GM19238 (cell line): ENCODE results near the gene DENND6A.

Source experiments
- DNase-seq: peaks from one replicate; pipeline ENCODE4 v3.0.0; 2011; ENCODE audit warnings: low spot score; ENCODE audit not compliant: insufficient read length

Gene DENND6A

DNA sequence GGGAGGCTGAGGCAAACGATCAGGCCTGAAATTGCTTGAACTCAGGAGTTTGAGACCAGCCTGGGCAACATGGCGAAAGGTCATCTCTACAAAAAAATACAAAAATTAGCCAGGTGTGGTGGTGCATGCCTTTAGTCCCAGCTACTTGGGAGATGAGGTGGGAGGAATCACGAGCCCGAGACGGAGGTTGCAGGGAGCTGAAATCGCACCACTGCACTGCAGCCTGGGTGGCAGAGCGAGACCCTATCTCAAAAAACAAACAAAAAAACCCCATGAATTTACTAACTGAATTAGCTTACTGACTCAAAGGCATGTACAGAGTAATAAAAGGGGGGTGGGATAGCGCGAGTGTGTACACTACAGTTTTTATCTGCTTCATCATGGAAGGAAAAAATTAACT is 115.1 kb downstream of the DENND6A start:
- DNase-seq, result no peak

DNA sequence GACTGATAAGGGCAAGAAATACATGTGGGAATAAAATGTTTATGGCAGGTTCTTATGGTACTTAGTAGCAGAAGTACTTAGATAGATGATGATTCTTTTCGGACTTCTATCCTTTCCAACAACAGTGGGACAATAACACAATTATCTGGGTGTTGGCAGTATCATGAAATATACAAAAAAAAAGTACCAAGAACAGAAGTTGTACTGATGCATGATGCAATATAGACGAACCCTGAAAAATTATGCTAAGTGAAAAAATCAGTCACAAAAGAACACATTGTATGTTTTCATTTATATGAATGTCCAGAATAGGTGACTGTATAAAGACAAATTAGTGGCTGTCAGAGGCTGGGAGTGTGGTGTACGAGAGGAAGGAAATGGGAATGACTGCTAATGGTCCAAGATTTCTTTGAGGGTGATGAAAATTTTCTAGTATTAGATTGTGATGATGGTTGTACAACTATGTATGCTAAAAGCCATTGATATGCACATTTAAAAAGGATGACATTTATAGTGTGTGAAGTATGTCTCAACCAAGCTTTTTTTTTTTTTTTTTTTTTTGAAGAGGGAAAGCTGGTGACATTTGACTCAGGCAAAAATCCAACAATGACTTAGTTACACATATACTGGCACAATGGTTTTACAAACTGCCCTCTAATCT is 116.8 kb downstream of the DENND6A start:
- no peak for DNase-seq
